HepG2 (cell line): Measurements from ENCODE around the gene VASH2. TPM values are rescaled to one million over a fixed set of nuclear protein-coding genes. Genes with fewer than 3 reads are reported as not detected.

Source experiments
- ATAC-seq: fragments of 200-7000 bp; cut with Tn5 transposase; 3 replicates; pipeline ENCODE4 v1.9.1; 2020; ENCODE audit warnings: mild to moderate bottlenecking, moderate library complexity
- BruUV-seq: library from RNA; stranded (reverse); fragments of 400-500 nt; replicated peaks from 2 replicates; lab custom pipeline; 2021; lab: Mats Ljungman, UMichigan
- CTCF ChIA-PET: fragments of 300-600 bp; formaldehyde crosslinking; extraction: SDS; loops from one replicate; lab custom pipeline; 2021; ENCODE audit warnings: low total read pairs, inconsistent platforms, low intra/inter-chr PET ratio; lab: Yijun Ruan, JAX
- POLR2A ChIA-PET: fragments of 350-600 bp; sonication (Branson Sonifier 250); formaldehyde crosslinking; loops from one replicate; lab custom pipeline; 2020; ENCODE audit warnings: antibody characterized with exemption, inconsistent platforms; lab: Yijun Ruan, JAX
- DNase-seq: peaks from one replicate; pipeline ENCODE4 v3.0.0-alpha.2; 2015; ENCODE audit warnings: low spot score
- FAIRE-seq: peaks from 3 replicates; lab custom pipeline; 2011; peaks lifted over from hg19 to GRCh38; lab: Jason Lieb, UNC
- H2AFZ ChIP-seq: one replicate; pipeline ENCODE4 v1.6.1; 2011; ENCODE audit warnings: low read length, inconsistent platforms
- H3K27ac ChIP-seq: fragments of 300-600 bp; 3 replicates; pipeline ENCODE4 v1.8.0; 2011; ENCODE audit warnings: mixed run types, mild to moderate bottlenecking, mixed read lengths, low read length, inconsistent platforms; ENCODE audit not compliant: insufficient read depth; ENCODE audit errors: extremely low read length
- H3K27me3 ChIP-seq, 2 experiments: fragments of 200-600 bp in 1 of 2; 2 replicates in 1 of 2; 3 replicates in 1 of 2; pipeline versions ENCODE4 v1.6.0 to v1.8.0; 2011; ENCODE audit warnings: low read length in 2 of 2, mild to moderate bottlenecking in 2 of 2, moderate library complexity in 2 of 2, inconsistent platforms in 1 of 2; ENCODE audit not compliant: insufficient read depth in 2 of 2, control insufficient read depth in 1 of 2
- H3K36me3 ChIP-seq, 2 experiments: fragments of 200-600 bp in 1 of 2; replicated peaks in 1 of 2; 2 replicates in 1 of 2; 3 replicates in 1 of 2; pipeline versions ENCODE4 v1.5.1 to v1.8.0; 2011; ENCODE audit warnings: low read length in 2 of 2, inconsistent platforms in 1 of 2; ENCODE audit not compliant: insufficient read depth in 2 of 2, control insufficient read depth in 1 of 2
- H3K4me1 ChIP-seq: 2 replicates; pipeline ENCODE4 v1.5.1; 2012; ENCODE audit warnings: low read length, inconsistent platforms; ENCODE audit not compliant: insufficient read depth
- H3K4me2 ChIP-seq: 2 replicates; pipeline ENCODE4 v1.6.0; 2011; ENCODE audit warnings: low read depth, low read length, inconsistent platforms
- H3K4me3 ChIP-seq, 3 experiments: fragments of 200-600 bp in 1 of 3; sonication (generic), shearing (Covaris generic) in 1 of 3; replicated peaks in 1 of 3; 2 replicates each; pipeline ENCODE4 v1.5.1; 2011 to 2016; ENCODE audit warnings: low read length in 3 of 3, inconsistent platforms in 2 of 3, low read depth in 2 of 3, mild to moderate bottlenecking in 2 of 3, control low read depth in 1 of 3, mixed read lengths in 1 of 3; ENCODE audit not compliant: insufficient read depth in 1 of 3
- H3K79me2 ChIP-seq: one replicate; pipeline ENCODE4 v1.6.1; 2011; ENCODE audit warnings: low read length, inconsistent platforms; ENCODE audit not compliant: insufficient read depth
- H3K9ac ChIP-seq: 2 replicates; pipeline ENCODE4 v1.6.0; 2011; ENCODE audit warnings: mild to moderate bottlenecking, low read depth, low read length, inconsistent platforms; ENCODE audit not compliant: insufficient read depth
- H3K9me3 ChIP-seq: 2 replicates; pipeline ENCODE4 v1.5.1; 2012; ENCODE audit warnings: mild to moderate bottlenecking, low read length
- H4K20me1 ChIP-seq: 2 replicates; pipeline ENCODE4 v1.6.0; 2011; ENCODE audit warnings: inconsistent platforms, mild to moderate bottlenecking, low read length, moderate library complexity; ENCODE audit not compliant: insufficient read depth
- FOXO1 ChIP-seq: sonication (generic); formaldehyde crosslinking; IDR thresholded peaks from 2 replicates; pipeline ENCODE4 v1.4.0; 2020; ENCODE audit warnings: missing genetic modification reagents
- GMEB1 ChIP-seq: sonication (generic); formaldehyde crosslinking; IDR thresholded peaks from 2 replicates; pipeline ENCODE4 v1.5.1; 2020; ENCODE audit warnings: missing genetic modification reagents, mild to moderate bottlenecking, borderline replicate concordance
- HNF1B ChIP-seq: sonication (generic); formaldehyde crosslinking; IDR thresholded peaks from 2 replicates; pipeline ENCODE4 v1.5.1; 2020; ENCODE audit warnings: mild to moderate bottlenecking, moderate library complexity, missing genetic modification reagents
- HOXA9 ChIP-seq: sonication (generic); formaldehyde crosslinking; IDR thresholded peaks from 2 replicates; pipeline ENCODE4 v1.8.1; 2022; ENCODE audit warnings: missing genetic modification reagents, mild to moderate bottlenecking, moderate library complexity, borderline replicate concordance
- KMT2B ChIP-seq: IDR thresholded peaks from 2 replicates; pipeline ENCODE4 v1.6.1; 2016; ENCODE audit warnings: missing genetic modification reagents, missing compliant biosample characterization
- MLX ChIP-seq: IDR thresholded peaks from 2 replicates; pipeline ENCODE4 v1.6.1; 2016
- MXI1 ChIP-seq: IDR thresholded peaks from 3 replicates; pipeline ENCODE4 v1.6.1; 2012; ENCODE audit warnings: low read depth, low read length, inconsistent platforms, borderline replicate concordance
- NFIB ChIP-seq: sonication (generic); formaldehyde crosslinking; IDR thresholded peaks from 2 replicates; pipeline ENCODE4 v1.9.0; 2021; ENCODE audit warnings: missing genetic modification reagents, mild to moderate bottlenecking, borderline replicate concordance
- RFX1 ChIP-seq: fragments of 450-650 bp; IDR thresholded peaks from 2 replicates; pipeline ENCODE4 v1.6.1; 2017
- TRIM24 ChIP-seq: sonication (generic); formaldehyde crosslinking; IDR thresholded peaks from 2 replicates; pipeline ENCODE4 v1.8.0; 2022; ENCODE audit warnings: mild to moderate bottlenecking, missing genetic modification reagents
- ZBTB42 ChIP-seq: sonication (generic); formaldehyde crosslinking; IDR thresholded peaks from 2 replicates; pipeline ENCODE4 v1.5.0; 2020; ENCODE audit warnings: mild to moderate bottlenecking, missing genetic modification reagents
- ZBTB49 ChIP-seq: sonication (generic); formaldehyde crosslinking; IDR thresholded peaks from 2 replicates; pipeline ENCODE4 v1.4.0; 2020; ENCODE audit warnings: missing genetic modification reagents, borderline replicate concordance
- ZFYVE20 ChIP-seq: sonication (generic); formaldehyde crosslinking; IDR thresholded peaks from 2 replicates; pipeline ENCODE4 v1.8.0; 2023; ENCODE audit warnings: low read depth, mild to moderate bottlenecking, moderate library complexity, missing genetic modification reagents, borderline replicate concordance
- ZNF468 ChIP-seq: sonication (generic); formaldehyde crosslinking; IDR thresholded peaks from 2 replicates; pipeline ENCODE4 v1.8.0; 2022; ENCODE audit warnings: mild to moderate bottlenecking, moderate library complexity, missing genetic modification reagents
- ZNF556 ChIP-seq: sonication (generic); formaldehyde crosslinking; IDR thresholded peaks from 2 replicates; pipeline ENCODE4 v1.4.0; 2020; ENCODE audit warnings: mild to moderate bottlenecking, missing genetic modification reagents, borderline replicate concordance
- ZNF563 ChIP-seq: sonication (generic); formaldehyde crosslinking; IDR thresholded peaks from 2 replicates; pipeline ENCODE4 v1.8.0; 2022; ENCODE audit warnings: mild to moderate bottlenecking, moderate library complexity, missing genetic modification reagents
- ZNF564 ChIP-seq: sonication (generic); formaldehyde crosslinking; IDR thresholded peaks from 2 replicates; pipeline ENCODE4 v1.8.1; 2023; ENCODE audit warnings: mild to moderate bottlenecking, missing genetic modification reagents
- ZNF598 ChIP-seq: sonication (generic); formaldehyde crosslinking; IDR thresholded peaks from 2 replicates; pipeline ENCODE4 v1.5.1; 2020; ENCODE audit warnings: mild to moderate bottlenecking, missing genetic modification reagents, borderline replicate concordance
- ZNF761 ChIP-seq: sonication (generic); formaldehyde crosslinking; conservative IDR thresholded peaks from 2 replicates; pipeline ENCODE4 v1.4.0; 2020; ENCODE audit warnings: mild to moderate bottlenecking, missing genetic modification reagents
- ZSCAN30 ChIP-seq: sonication (generic); formaldehyde crosslinking; IDR thresholded peaks from 2 replicates; pipeline ENCODE4 v1.5.0; 2020; ENCODE audit warnings: mild to moderate bottlenecking, missing genetic modification reagents
- WGBS: methylation state at CpG from one replicate; pipeline ENCODE4 v1.1.6; 2017; ENCODE audit warnings: low lambda C conversion rate; 5-methylcytosine and 5-hydroxymethylcytosine counted together
- in situ Hi-C: cut with HindIII; loops from 2 replicates; pipeline ENCODE4 v1.10.0; 2017; ENCODE audit warnings: low pct_unique_long_range_greater_than_20kb; ENCODE audit not compliant: extremely low pct_ligation_motif_present
- intact Hi-C: fragments of 100-400 bp; cut with micrococcal nuclease; formaldehyde crosslinking; loops from one replicate; pipeline ENCODE4 v1.10.0; 2022; ENCODE audit not compliant: unreplicated experiment
- polyA plus RNA-seq, 8 experiments: library from polyadenylated mRNA; depleted of rRNA in 3 of 8; stranded (reverse) in 7 of 8; unstranded in 1 of 8; fragments of >200 nt; fragmentation: Illumina TruSeq in 4 of 8; extraction: Trizol in 4 of 8; gene quantifications; 2 replicates each; pipeline versions ENCODE4 v1.2.1 to v1.2.3, GENCODE V29; 2011 to 2016; ENCODE audit warnings: low read depth in 4 of 8, missing spikeins in 1 of 8, mixed read lengths in 1 of 8; ENCODE audit not compliant: insufficient read depth in 1 of 8
- total RNA-seq, 5 experiments: library from RNA; depleted of rRNA; stranded (reverse); fragments of >200 nt; fragmentation: Illumina TruSeq; extraction: Trizol; gene quantifications; 2 replicates each; pipeline ENCODE4 v1.2.3, GENCODE V29; 2016; ENCODE audit warnings: low read depth in 1 of 5

VASH2 gene
- total and polyA plus RNA-seq, 2 of the 13 experiments (the other 11 are each of a cell fraction or from before 2014, with no cell fraction given), result 0.44 to 1.00 TPM

GRCh38 chr1:212954514-212954913, 4.2 kb downstream of the VASH2 start (continued):
- TF ChIP-seq HNF1B (no peak), TRIM24 (CRISPR knock-in tag) (no peak), ZNF556 (CRISPR knock-in tag) (no peak), GMEB1 (CRISPR knock-in tag) (no peak), RFX1 (no peak)

GRCh38 chr1:212955098-212955497, 4.8 kb downstream of the VASH2 start:
- Histone ChIP-seq H3K9ac (no peak overlapping the region), H3K4me1 (peaks cover 2% of the 10 kb centered on the region; the same call in 1 of the 2 replicates), H3K36me3 (no peaks in the 10 kb centered on the region), H3K4me2 (no peak overlapping the region), H2AFZ (no peak overlapping the region), H3K9me3 (no peaks in the 10 kb centered on the region), H4K20me1 (no peaks in the 10 kb centered on the region), H3K27me3 (no peaks in the 10 kb centered on the region), H3K27ac (no peak overlapping the region), H3K4me3 (no peak overlapping the region), H3K79me2 (no peaks in the 10 kb centered on the region)
- BruUV-seq, result no TSS peak
- WGBS, result 76% methylated on average over 3 of the region's 3 CpGs
- ChIA-PET POLR2A (no interaction called here), CTCF (no interaction called here)
- no peak for DNase-seq
- FAIRE-seq, result no peak
- in situ Hi-C loops (no loop called here), intact Hi-C loops (no loop called here)
- ATAC-seq, result no peak
- TF ChIP-seq ZNF761 (CRISPR knock-in tag) (no peak), HOXA9 (no peak), MLX (no peak), ZSCAN30 (CRISPR knock-in tag) (no peak), ZBTB49 (CRISPR knock-in tag) (no peak), KMT2B (CRISPR knock-in tag) (no peak), ZFYVE20 (CRISPR knock-in tag) (no peak), ZNF598 (no peak), MXI1 (no peak), ZBTB42 (no peak), ZNF563 (CRISPR knock-in tag) (no peak), FOXO1 (CRISPR knock-in tag) (no peak), ZNF468 (CRISPR knock-in tag) (no peak), ZNF564 (CRISPR knock-in tag) (no peak), NFIB (CRISPR knock-in tag) (no peak)
